HG03558 (cell line): ENCODE measurements around the gene IER5.

ENCODE experiments used
- ATAC-seq: cut with Tn5 transposase; IDR thresholded peaks from one replicate; pipeline ENCODE4 v1.9.1; 2021; ENCODE audit warnings: moderate number of reproducible peaks; ENCODE audit not compliant: unreplicated experiment; ENCODE audit errors: extremely low read depth

Gene IER5

GRCh38 chr1:181075766-181076350, 12.6 kb upstream of the IER5 start:
- no peak for ATAC-seq

- no peak for ATAC-seq
Measured at GRCh38 chr1:181076852-181077251, 11.6 kb upstream of the IER5 start.

DNA sequence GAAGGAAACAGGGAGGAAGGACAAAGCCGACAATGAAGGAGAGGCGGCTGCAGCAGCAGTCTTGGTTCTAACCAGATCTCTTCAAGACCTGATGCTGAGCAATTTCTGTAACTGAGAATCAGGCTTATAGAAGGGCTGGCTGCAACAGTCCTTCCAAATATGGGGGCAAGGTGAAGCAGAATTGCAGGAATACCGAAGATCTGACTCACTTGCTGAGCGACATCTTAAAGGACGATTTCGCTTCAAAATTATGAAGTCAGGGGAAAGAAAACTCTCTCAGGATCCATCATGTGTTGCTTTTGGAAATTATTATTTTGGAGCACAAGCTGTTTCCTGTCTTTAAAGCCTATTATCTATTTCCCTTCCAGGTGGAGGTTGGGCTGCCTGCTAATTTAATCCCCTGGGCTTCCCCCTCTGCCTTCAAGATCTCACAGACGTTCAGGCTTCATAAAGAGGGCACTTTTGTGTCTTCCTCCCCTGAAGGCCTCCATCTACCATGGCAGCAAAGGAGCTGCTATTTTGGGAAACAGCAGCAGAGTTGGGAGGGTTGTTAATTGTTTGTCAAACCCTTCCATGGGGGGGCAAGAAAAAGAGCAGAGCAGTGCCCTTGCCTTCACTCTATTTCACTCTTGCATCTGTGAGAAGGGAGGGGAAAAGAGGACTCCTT, 10.8 kb upstream of the IER5 start:
- no peak for ATAC-seq

DNA sequence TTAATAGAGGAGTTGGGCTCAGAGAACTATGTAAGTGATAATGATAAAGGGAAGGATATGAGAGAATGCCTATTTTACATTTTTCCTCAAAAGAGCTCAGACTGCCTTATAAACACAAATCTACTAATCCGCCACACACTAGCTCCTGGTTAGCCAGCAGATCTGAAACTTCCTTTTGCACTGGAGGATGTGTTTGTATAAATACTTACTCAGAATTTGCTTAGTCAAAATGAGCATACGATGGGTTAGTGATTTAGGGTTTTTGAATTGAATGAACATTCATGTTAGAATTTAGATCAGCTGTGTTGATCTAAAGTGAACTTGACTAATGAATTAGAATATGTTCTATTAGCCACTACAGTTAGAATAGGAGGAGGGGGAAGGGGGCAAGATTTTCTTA, 9.1 kb upstream of the IER5 start:
- no peak for ATAC-seq

- ATAC-seq, result no peak
Measured at GRCh38 chr1:181079920-181080319, 8.6 kb upstream of the IER5 start.

GRCh38 chr1:181080556-181080955, 7.9 kb upstream of the IER5 start:
- ATAC-seq, result no peak

DNA sequence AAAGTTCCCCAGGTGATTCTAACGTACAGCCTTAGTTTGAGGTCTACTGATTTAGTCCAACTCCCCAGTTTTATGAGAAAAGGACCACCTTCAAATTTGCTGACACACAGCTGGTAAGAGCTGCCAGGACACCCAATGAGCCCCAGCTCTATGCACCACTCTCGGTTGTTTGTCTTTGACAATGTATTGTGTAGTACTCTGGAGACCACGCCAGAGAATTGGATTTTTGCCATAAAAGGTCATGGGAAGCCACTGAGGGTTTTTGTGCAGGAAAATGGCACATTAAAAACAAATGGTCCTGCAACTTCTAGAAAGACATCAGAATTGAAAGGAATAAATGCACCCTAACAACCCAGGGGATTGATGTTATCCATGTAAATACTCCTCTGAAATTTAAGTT, 7.1 kb upstream of the IER5 start:
- ATAC-seq, result no peak

GRCh38 chr1:181083842-181084605, 4.5 kb upstream of the IER5 start:
- no peak for ATAC-seq

- ATAC-seq, result no peak
Measured at GRCh38 chr1:181084606-181084969, 3.9 kb upstream of the IER5 start.

DNA sequence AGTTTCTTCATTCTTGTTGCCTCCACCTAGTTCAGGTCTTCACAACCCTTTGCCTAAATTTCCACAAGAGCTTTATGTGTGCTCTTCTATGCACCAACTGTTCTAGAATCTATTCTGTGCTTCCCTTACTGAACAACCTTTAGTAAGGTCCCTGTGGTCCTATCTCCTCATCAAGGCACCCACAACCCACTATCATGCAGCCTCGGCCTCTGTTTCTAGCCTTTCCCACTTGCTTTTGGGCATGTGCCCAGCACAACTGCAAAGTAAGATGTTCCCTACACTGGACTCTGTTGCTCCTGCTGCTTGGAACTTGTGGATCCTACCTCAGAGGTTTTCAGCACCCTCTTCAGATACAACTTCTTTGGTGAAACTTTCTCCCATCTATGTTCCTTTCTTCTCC, 2.4 kb upstream of the IER5 start:
- ATAC-seq, result no peak

- ATAC-seq, result no peak
Measured at GRCh38 chr1:181086926-181087325, 1.6 kb upstream of the IER5 start.

- ATAC-seq, result no peak
Measured at GRCh38 chr1:181087400-181087901, 1.0 kb upstream of the IER5 start.

GRCh38 chr1:181089017-181089675, 646 bp downstream of the IER5 start:
- ATAC-seq, result no peak

GRCh38 chr1:181089676-181090544, 1.4 kb downstream of the IER5 start:
- no peak for ATAC-seq

DNA sequence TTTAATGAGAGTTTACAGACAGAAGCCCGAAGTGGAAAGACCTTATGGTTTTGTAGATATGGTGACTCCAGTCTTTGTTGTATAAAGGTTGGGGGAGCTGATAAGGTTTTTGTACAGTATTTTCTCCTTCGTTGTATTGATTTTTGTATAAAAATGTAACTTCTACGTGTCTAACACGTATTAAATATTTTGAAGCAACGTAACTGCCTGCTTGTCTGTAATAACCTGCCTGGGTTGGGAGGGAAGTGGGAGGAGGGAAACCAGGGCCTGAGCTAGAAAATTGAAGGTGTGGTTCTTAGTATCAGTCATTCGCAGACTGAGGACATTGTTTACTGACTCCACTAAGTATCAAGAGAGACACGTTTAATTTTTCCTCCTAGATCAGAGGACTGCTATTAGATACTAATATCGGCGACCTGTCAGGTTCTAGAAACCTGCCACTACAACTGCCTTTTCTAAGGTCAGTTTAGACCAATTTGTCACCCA, 2.2 kb downstream of the IER5 start:
- no peak for ATAC-seq

DNA sequence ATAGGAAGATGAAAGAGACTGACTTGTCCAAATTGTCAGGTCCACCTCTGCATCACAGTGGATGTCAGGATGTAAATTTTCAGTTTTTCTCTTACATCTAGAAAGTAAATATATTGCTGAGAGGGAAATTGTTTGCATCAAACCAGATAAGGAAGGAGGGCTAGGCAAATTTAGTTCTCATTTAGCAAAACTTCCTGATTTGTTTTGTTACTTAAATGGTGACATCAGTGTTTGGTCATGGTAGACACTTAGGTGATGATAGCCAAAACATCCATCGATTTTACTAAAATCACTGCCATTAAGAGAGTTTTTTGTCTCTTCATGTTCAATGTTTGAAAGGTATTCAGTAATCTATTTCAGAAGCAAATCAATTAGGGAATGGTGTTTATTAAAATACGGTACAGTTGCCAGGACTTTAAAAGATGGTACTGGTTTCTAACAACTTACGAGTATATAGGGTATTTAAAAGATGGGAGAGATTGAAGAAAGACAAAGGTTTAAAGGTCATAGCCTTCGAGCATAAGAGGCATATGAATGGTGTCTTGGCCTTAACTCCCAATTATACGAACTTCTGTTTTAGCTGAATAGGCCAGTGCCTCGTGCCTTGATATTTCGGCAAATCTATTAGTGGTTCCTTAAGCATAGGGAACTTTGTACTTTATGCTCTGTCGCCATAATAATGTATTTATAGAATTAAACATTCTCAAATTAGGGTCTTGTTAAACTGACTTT, 3.0 kb downstream of the IER5 start:
- ATAC-seq, result no peak

DNA sequence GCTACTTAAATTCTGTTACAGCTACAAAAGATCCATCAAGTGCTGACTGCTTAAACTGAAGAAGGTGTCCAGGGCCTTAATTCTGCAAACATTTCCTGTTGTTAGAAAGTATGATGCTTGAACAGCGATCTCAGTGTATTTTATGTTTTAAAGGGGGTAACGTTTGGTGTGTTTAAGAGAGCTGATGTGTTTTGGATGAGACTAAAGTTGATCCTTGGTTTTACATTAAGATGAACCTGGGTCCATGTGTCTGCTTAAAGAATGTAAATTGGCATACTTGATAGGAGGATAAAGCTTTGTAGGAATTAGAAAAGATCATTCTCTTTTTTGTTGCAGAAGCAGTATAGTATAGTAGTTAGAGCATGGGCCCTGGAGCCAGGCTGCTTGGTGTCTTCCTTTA, 3.6 kb downstream of the IER5 start:
- ATAC-seq, result no peak

DNA sequence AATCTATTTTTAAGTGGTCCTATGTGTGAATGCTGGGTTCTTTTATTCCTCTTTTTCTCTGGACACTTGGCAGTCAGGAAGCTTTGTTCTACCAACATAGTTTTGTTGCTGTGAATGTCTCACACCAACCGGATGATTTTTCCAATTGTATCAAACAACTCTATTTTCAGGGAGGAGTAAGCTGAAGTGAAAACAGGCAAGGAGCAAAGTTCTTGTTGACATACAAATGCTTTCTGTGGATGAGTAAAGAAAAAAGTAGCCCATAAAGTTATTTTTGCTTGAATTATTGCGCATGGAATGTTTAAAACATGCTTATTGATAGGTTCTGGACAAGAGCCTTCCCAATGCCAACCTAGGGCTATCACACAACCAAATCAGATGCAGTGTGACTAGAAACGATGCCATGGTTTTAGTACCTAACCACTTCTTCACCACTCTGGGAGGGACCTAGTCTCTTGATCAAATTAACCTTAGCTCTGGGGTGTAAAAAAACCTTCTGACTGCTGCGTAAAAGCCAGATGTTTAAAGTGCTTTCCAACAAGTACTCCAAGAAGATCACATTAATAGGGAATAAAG, 4.5 kb downstream of the IER5 start:
- ATAC-seq, result no peak
